ENCODE data around the gene MUC12.
"Not testable (repeated sequence)": the region's sequence is repeated elsewhere in the genome, so short reads cannot be mapped to it uniquely, and the experiment has no call there.

GRCh38 chr7:100923616-100924015, 45.7 kb upstream of the MUC12 start:
- TF ChIP-seq POLR2AphosphoS5 (IDR thresholded peaks at IDR 0.05; ENCODE audit: borderline replicate concordance, low read depth, low read length); FOXP2 (optimal IDR thresholded peaks at IDR 0.05; ENCODE audit: control extremely low read depth, extremely low read length, insufficient read depth); EZH2 (IDR thresholded peaks at IDR 0.05): not testable (repeated sequence)

Measured in SK-N-MC (cell line).